Astrocyte (in vitro differentiated cells and primary cell): ENCODE results near the gene MBNL3. TPM values are rescaled to one million over a fixed set of nuclear protein-coding genes. Genes with fewer than 3 reads are reported as not detected.

Source experiments
- DNase-seq: peaks from one replicate; pipeline ENCODE4 v3.0.0-alpha.2; 2010; ENCODE audit warnings: low read depth
- FAIRE-seq: peaks from 2 replicates; lab custom pipeline; 2011; peaks lifted over from hg19 to GRCh38; lab: Jason Lieb, UNC
- H2AFZ ChIP-seq: 2 replicates; pipeline ENCODE4 v1.6.0; 2012; ENCODE audit warnings: low read depth, low read length, inconsistent platforms
- H3K27ac ChIP-seq: 2 replicates; pipeline ENCODE4 v1.5.1; 2011; ENCODE audit warnings: low read depth, low read length, inconsistent platforms
- H3K27me3 ChIP-seq: 2 replicates; pipeline ENCODE4 v1.6.0; 2011; ENCODE audit warnings: low read length, inconsistent platforms; ENCODE audit not compliant: insufficient read depth
- H3K36me3 ChIP-seq: 2 replicates; pipeline ENCODE4 v1.5.1; 2011; ENCODE audit warnings: low read length, inconsistent platforms; ENCODE audit not compliant: insufficient read depth
- H3K4me1 ChIP-seq: 2 replicates; pipeline ENCODE4 v1.5.1; 2011; ENCODE audit warnings: low read length, inconsistent platforms; ENCODE audit not compliant: insufficient read depth
- H3K4me2 ChIP-seq: 2 replicates; pipeline ENCODE4 v1.6.0; 2012; ENCODE audit warnings: low read length, inconsistent platforms
- H3K4me3 ChIP-seq: 2 replicates; pipeline ENCODE4 v1.5.1; 2011; ENCODE audit warnings: low read depth, mild to moderate bottlenecking, low read length, inconsistent platforms; ENCODE audit not compliant: insufficient read depth
- H3K79me2 ChIP-seq: 2 replicates; pipeline ENCODE4 v1.6.0; 2012; ENCODE audit warnings: mild to moderate bottlenecking, low read length, inconsistent platforms; ENCODE audit not compliant: insufficient read depth
- H3K9ac ChIP-seq: 2 replicates; pipeline ENCODE4 v1.6.0; 2012; ENCODE audit warnings: mild to moderate bottlenecking, low read length, inconsistent platforms
- H3K9me3 ChIP-seq: 2 replicates; pipeline ENCODE4 v1.5.1; 2012; ENCODE audit warnings: low read depth, mild to moderate bottlenecking, low read length, inconsistent platforms; ENCODE audit not compliant: insufficient read depth
- H4K20me1 ChIP-seq: 2 replicates; pipeline ENCODE4 v1.6.0; 2012; ENCODE audit warnings: low read length, inconsistent platforms; ENCODE audit not compliant: insufficient read depth
- H3K27ac Mint-ChIP-seq: one replicate; pipeline ENCODE4 v1.8.0; 2021; ENCODE audit warnings: mild to moderate bottlenecking, mixed read lengths; ENCODE audit not compliant: unreplicated experiment
- H3K27me3 Mint-ChIP-seq: one replicate; pipeline ENCODE4 v1.8.0; 2021; ENCODE audit warnings: low read depth, mixed read lengths; ENCODE audit not compliant: unreplicated experiment
- H3K36me3 Mint-ChIP-seq: one replicate; pipeline ENCODE4 v1.8.0; 2021; ENCODE audit warnings: low read depth, mixed read lengths; ENCODE audit not compliant: unreplicated experiment
- H3K4me1 Mint-ChIP-seq: one replicate; pipeline ENCODE4 v1.8.0; 2021; ENCODE audit warnings: low read depth, mixed read lengths; ENCODE audit not compliant: unreplicated experiment
- H3K4me3 Mint-ChIP-seq: one replicate; pipeline ENCODE4 v1.8.0; 2021; ENCODE audit warnings: mild to moderate bottlenecking, moderate library complexity, mixed read lengths; ENCODE audit not compliant: unreplicated experiment
- H3K9me3 Mint-ChIP-seq: one replicate; pipeline ENCODE4 v1.8.0; 2021; ENCODE audit warnings: mild to moderate bottlenecking, mixed read lengths; ENCODE audit not compliant: unreplicated experiment
- CTCF ChIP-seq: IDR thresholded peaks from 2 replicates; pipeline ENCODE4 v1.5.1; 2011; ENCODE audit warnings: low read depth, mild to moderate bottlenecking, inconsistent platforms, low read length, moderate library complexity; ENCODE audit not compliant: insufficient read depth
- EZH2 ChIP-seq: IDR thresholded peaks from 2 replicates; pipeline ENCODE4 v1.6.1; 2012; ENCODE audit warnings: mild to moderate bottlenecking, low read length, inconsistent platforms; ENCODE audit not compliant: insufficient read depth
- total RNA-seq: library from RNA; stranded (reverse); gene quantifications from 2 replicates; pipeline ENCODE4 v1.2.1, GENCODE V29; 2021

The MBNL3 gene
- total RNA-seq, 1 donor from 2014 or later = 4.1 TPM

- DNase-seq = no peak
- Mint-ChIP-seq H3K27me3 (no peaks in the 10 kb centered on the region), H3K4me3 (no peak overlapping the region)
Observed at GRCh38 chrX:132423323-132423722, 65.5 kb downstream of the MBNL3 start.

GRCh38 chrX:132415012-132415411, 73.8 kb downstream of the MBNL3 start:
- no peak overlapping the region for H3K4me2 ChIP-seq
- H3K9me3 ChIP-seq = no peaks in the 10 kb centered on the region
- H4K20me1 ChIP-seq = no peaks in the 10 kb centered on the region
- H3K4me1 Mint-ChIP-seq = peaks cover 5% of the 10 kb centered on the region
- H3K4me3 Mint-ChIP-seq = no peak overlapping the region
- H3K4me3 ChIP-seq = no peak overlapping the region
- no peaks in the 10 kb centered on the region for H3K27me3 ChIP-seq
- H3K36me3 ChIP-seq = no peaks in the 10 kb centered on the region
- H3K27ac ChIP-seq = no peak overlapping the region
- H3K4me1 ChIP-seq = no peaks in the 10 kb centered on the region
- H3K9me3 Mint-ChIP-seq = no peaks in the 10 kb centered on the region
- no peaks in the 10 kb centered on the region for H3K27me3 Mint-ChIP-seq
- no peak overlapping the region for H2AFZ ChIP-seq
- no peaks in the 10 kb centered on the region for H3K36me3 Mint-ChIP-seq
- H3K79me2 ChIP-seq = no peaks in the 10 kb centered on the region
- DNase-seq = no peak
- FAIRE-seq = no peak
- H3K27ac Mint-ChIP-seq = no peak overlapping the region
- TF ChIP-seq EZH2 (no peak), CTCF (no peak)
- H3K9ac ChIP-seq = no peak overlapping the region

More at GRCh38 chrX:132423323-132423722, 65.5 kb downstream of the MBNL3 start:
- Mint-ChIP-seq H3K9me3 (no peaks in the 10 kb centered on the region), H3K27ac (no peak overlapping the region), H3K36me3 (no peaks in the 10 kb centered on the region), H3K4me1 (peaks cover 7% of the 10 kb centered on the region)
- H3K9me3 ChIP-seq = no peaks in the 10 kb centered on the region
- no peak for TF ChIP-seq EZH2
- no peak for TF ChIP-seq CTCF
- no peak overlapping the region for H3K27ac ChIP-seq
- H3K36me3 ChIP-seq = no peaks in the 10 kb centered on the region
- no peaks in the 10 kb centered on the region for H3K4me1 ChIP-seq
- FAIRE-seq = no peak
- no peak overlapping the region for H3K4me2 ChIP-seq
- H2AFZ ChIP-seq = no peak overlapping the region
- H3K79me2 ChIP-seq = no peaks in the 10 kb centered on the region
- H3K4me3 ChIP-seq = no peak overlapping the region
- no peak overlapping the region for H3K9ac ChIP-seq
- no peaks in the 10 kb centered on the region for H3K27me3 ChIP-seq
- no peaks in the 10 kb centered on the region for H4K20me1 ChIP-seq

- no peaks in the 10 kb centered on the region for H3K9me3 ChIP-seq
- H3K27me3 ChIP-seq = no peaks in the 10 kb centered on the region
- no peak overlapping the region for H3K4me3 ChIP-seq
- TF ChIP-seq EZH2 = no peak
- TF ChIP-seq CTCF = no peak
- no peak overlapping the region for H3K27ac Mint-ChIP-seq
- no peaks in the 10 kb centered on the region for H4K20me1 ChIP-seq
- H3K79me2 ChIP-seq = no peaks in the 10 kb centered on the region
- no peaks in the 10 kb centered on the region for H3K9me3 Mint-ChIP-seq
- no peak overlapping the region for H3K4me2 ChIP-seq
- no peaks in the 10 kb centered on the region for H3K36me3 Mint-ChIP-seq
- FAIRE-seq (peak; percentile 34), DNase-seq (no peak)
- H3K36me3 ChIP-seq = no peaks in the 10 kb centered on the region
- peaks cover 5% of the 10 kb centered on the region for H3K4me1 Mint-ChIP-seq
- H3K4me3 Mint-ChIP-seq = no peak overlapping the region
- H3K4me1 ChIP-seq = no peaks in the 10 kb centered on the region
- H3K9ac ChIP-seq = no peak overlapping the region
- no peak overlapping the region for H3K27ac ChIP-seq
- H3K27me3 Mint-ChIP-seq = no peaks in the 10 kb centered on the region
- H2AFZ ChIP-seq = no peak overlapping the region
Observed at GRCh38 chrX:132414404-132414803, 74.4 kb downstream of the MBNL3 start.
